HG02970 (cell line): ENCODE measurements around the gene USP24.
"Not testable (repeated sequence)": the region's sequence is repeated elsewhere in the genome, so short reads cannot be mapped to it uniquely, and the experiment has no call there.

Experiments
- ATAC-seq: cut with Tn5 transposase; IDR thresholded peaks from one replicate; pipeline ENCODE4 v1.9.1; 2021; ENCODE audit warnings: mild to moderate bottlenecking, moderate library complexity, moderate number of reproducible peaks; ENCODE audit not compliant: unreplicated experiment, low FRiP score

USP24 gene

GRCh38 chr1:55198044-55198443, 17.1 kb downstream of the USP24 start:
- ATAC-seq: no peak

DNA sequence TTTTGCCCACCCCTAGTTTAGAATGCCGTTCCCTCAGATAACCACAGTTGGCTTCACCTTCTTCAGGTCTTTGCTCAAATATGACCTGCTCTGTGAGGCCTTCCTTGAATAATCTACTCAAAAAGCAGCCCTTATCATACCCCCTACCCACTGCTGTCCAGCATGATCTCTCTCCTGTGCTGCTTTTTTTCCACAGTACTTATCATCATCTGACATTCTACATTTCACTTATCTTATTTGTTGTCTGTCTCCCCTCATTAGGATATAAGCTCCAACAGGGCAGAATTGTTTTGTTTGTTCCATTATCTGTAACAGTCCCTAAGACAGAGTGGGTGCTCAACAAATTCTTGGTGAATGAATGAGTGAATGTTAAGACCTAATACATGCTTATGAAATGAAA, 18.1 kb downstream of the USP24 start:
- no peak for ATAC-seq

DNA sequence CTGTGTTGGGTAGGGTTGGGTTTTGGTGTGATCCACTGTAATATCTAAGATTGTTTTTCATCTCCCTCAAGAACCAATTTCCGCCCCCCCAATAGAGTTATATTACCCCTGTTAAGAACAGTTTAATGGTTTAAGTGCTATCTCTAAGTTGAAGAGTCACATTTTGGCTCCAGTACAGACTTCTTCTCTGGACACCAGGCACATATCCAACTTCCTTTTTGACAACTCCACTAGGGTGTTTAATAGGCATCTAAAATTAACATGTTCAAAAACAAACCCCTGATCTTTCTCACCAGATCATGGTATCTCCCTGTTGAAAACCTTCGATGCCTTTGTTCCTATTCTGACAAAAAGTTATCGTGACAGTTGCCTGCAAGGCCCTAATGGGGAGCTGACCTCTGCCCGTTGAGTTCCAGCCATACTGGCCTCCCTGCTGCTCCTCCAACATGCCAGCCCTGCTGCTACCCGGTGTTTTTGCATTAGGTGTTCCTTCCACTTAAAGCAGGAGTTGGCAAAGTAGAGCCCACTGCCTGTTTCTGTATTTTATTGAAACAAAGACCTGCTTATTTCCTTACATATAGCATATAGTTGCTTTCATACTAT, 18.6 kb downstream of the USP24 start:
- no peak for ATAC-seq

DNA sequence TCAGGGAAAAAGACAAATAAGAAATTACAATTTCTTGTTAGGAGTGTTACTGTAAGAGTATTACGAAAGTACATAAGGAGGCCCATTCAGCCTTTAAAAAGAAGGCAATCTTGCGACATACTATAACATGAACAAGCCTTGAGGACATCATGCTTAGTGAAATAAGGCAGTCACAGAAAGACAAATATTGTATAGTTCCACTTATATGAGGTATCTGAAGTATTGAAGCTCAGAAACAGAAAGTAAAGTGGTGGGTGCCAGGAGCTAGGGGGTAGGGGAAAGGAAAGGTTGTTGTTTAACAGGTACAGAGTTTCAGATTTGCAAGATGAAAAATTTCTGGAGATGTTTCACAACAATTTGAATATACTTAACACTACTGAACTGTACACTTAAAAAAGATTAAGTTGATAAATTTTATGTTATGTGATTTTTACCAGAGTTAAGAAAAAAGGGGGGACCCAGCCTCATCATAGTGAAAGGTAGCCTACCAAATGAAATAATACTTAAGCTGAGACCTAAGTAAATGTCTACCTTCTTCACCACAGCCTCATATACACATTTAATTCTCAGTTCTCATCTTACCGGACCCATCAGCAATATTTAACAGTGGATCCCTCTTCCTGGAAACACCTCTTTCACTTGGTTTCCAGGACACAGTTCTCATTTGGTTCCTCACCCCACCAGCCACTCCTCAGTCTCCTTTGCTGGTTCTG, 19.5 kb downstream of the USP24 start:
- no peak for ATAC-seq

DNA sequence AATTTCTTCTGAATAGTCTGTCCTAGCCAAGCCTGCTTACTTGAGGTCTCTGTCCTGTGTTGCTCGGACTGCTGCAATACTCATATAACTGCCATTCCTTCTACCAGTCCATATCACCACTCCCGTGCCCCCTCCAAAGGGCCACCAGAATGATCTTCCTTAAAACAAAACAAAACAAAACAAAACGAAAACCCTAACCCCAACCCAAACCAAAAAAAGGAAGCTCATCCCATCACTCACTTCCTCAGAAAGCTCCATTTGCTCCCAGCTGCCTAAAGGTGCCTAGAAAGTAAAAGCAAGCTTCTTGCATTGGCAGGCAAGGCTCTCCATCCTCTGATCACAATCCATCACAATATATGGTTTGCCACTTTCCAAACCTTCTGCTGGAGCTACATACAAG, 20.3 kb downstream of the USP24 start:
- ATAC-seq: no peak

DNA sequence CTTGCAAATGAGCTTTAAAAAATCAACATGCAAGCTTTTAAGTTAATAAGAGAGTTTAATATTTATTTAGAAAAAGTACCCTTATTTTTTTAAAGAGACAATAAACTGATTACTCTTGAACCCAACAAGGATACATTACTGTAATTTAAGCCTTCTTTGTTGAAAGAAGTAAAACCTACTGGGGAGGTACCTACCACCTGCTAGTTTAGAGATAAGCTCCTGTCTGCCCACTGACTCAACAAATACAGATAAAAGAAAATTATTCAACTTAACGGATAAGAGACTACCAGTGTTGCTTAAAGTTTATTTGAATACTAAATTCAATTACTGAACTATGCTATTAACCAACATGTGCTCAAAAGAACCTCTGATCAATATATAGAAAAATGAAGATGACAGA, 23.1 kb downstream of the USP24 start:
- no peak for ATAC-seq

DNA sequence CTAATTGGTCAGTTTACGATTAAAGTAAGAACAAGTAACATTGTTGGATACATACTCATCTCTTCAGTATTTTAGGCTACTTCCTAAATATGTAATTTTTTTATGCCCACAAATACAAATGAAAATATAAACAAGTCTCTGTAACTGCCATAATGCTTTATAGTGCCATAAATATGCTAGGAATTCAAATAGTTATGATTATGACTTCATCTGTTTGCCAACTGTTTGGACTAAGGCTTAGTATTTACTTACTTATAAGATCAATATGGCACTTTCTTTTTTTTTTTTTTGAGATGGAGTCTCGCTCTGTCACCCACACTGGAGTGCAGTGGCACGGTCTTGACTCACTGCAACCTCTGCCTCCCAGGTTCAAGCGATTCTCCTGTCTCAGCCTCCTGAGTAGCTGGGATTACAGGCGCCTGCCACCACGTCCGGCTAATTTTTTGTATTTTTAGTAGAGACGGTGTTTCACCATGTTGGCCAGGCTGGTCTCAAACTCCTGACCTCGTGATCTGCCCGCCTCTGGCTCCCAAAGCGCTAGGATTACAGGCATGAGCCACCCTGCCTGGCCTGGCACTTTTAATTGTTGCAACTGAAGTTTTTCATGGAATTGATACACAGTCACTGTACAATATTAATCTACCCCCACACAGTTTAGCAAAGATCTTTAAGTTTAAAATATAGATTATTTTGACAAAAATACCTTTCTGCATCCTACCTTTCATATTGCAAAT, 23.8 kb downstream of the USP24 start:
- not testable (repeated sequence) for ATAC-seq

GRCh38 chr1:55190109-55190508, 25.1 kb downstream of the USP24 start:
- no peak for ATAC-seq

DNA sequence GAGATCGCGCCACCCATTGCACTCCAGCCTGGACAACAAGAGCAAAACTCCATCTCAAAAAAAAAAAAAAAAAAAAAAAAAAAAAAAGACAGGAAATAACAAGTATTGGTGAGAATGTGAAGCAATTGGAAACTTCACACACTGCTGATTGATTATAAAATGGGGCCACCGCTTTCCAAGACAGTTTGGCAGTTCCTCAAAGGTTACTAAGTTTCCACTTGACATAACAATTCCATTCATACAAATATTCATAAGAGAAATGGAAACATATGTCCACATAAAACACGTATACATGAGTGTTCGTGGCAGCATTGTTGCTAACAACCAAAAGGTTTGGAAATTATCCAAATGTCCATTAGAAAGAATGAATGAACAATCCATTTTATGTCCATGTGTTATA, 26.3 kb downstream of the USP24 start:
- no peak for ATAC-seq

- no peak for ATAC-seq
Observed at GRCh38 chr1:55185832-55186231, 29.3 kb downstream of the USP24 start.

GRCh38 chr1:55184859-55185258, 30.3 kb downstream of the USP24 start:
- no peak for ATAC-seq

GRCh38 chr1:55181666-55182065, 33.5 kb downstream of the USP24 start:
- no peak for ATAC-seq

DNA sequence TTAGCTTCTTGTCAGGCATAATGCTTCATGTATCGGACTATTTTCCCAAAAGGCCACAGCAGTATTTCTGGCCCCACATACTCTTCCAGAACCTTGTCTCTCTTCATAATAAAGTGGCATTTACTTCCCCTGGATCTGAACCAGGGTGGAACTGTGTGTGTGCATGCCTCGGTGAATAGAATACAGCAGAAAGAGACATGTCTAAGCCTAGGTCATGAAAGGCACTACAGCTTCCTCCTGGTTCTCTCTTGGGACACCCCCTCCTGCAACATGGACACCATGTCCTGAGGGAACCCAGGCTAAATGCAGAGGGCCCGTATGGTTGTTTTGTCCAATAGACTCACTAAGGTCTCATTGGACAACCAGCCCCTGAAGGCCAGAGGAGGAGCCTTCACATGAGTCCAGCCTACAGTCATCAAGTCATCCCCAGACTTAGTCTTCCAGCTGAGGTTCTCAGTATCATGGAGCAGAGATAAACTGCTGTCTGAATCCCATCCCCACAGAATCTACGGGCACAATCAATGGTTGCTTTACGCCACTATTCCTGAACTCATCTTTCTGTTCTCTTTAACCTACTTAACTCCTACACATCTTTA, 35.0 kb downstream of the USP24 start:
- ATAC-seq: no peak

- no peak for ATAC-seq
Observed at GRCh38 chr1:55179177-55179835, 35.9 kb downstream of the USP24 start.

DNA sequence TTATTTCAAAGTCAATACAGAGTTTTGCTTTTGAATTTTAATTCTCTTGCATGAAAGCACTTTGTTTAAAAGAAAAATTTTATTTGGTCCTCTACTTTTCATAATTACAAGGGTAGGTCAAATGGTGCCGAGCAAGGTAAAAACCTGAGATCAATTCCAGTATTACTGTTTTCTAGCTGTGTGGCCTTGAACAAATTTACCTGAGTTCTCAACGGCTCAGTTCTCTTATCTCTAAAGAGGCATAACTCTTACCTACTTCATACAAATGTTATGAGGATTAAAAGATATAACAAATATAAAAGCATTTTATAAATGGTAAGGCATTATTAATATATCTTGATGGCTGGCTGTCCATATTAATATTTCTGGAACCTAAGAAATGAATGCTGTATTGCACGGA, 42.5 kb downstream of the USP24 start:
- ATAC-seq: no peak

- ATAC-seq: no peak
Observed at GRCh38 chr1:55172272-55172671, 42.9 kb downstream of the USP24 start.

DNA sequence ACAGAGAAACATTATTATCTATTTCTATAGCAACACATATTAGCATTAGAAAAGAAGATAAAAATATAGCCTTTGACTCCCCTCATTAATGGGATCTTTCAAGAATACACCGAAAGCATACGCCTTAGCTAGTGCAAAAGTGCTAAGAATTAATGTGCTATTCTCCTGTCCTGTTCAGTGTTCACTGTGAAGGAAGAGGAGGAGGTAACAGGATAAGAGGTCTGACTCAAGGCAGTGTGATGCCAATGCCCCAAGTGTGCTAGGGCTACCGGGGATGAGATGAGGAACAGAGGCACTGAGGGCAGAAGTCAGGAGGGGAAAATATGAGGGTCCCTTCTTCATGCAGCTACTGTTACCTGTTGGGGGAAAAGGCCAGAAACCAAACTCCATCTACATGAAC, 43.5 kb downstream of the USP24 start:
- no peak for ATAC-seq

- ATAC-seq: no peak
Observed at GRCh38 chr1:55170426-55170825, 44.7 kb downstream of the USP24 start.

DNA sequence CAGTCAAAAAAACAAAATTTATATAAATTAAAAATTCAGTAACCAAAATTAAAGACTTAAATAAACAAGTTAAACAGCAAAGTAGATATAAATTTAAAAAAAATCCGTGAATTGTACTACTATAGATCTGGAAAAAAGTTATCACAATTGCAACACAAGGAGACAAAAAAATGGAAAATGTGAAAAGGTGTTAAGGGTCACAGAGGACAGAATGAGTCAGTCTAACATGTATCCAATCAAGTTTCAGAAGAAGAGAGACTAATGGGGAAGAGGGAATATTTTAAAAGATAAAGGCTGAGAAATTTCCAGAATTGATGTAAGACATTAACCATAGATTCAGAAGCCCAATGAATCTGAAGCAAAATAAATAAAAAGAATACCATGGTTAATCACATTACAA, 46.0 kb downstream of the USP24 start:
- no peak for ATAC-seq

- no peak for ATAC-seq
Observed at GRCh38 chr1:55168353-55168752, 46.8 kb downstream of the USP24 start.
